Prostate gland (tissue), 2 donors: ENCODE data around the gene PSMD3. TPM values are rescaled to one million over a fixed set of nuclear protein-coding genes. Genes with fewer than 3 reads are reported as not detected.

Experiments used
- DNase-seq: peaks from one replicate; pipeline ENCODE4 v3.0.0-alpha.2; 2019; ENCODE audit warnings: low spot score
- H3K27ac ChIP-seq, 2 donors: fragments of 200-600 bp; sonication (generic); 2 replicates each; pipeline ENCODE4 v1.5.1; 2017 to 2019
- H3K27me3 ChIP-seq: fragments of 200-600 bp; sonication (generic); replicated peaks from 2 replicates; pipeline ENCODE4 v1.5.1; 2019; ENCODE audit not compliant: insufficient read depth
- H3K36me3 ChIP-seq, 2 donors: fragments of 200-600 bp; sonication (generic); 1 replicate in 1 of 2; 2 replicates in 1 of 2; pipeline versions ENCODE4 v1.5.1 to v1.8.1; 2017 to 2019
- H3K4me1 ChIP-seq: fragments of 200-600 bp; sonication (generic); replicated peaks from 2 replicates; pipeline ENCODE4 v1.5.1; 2019
- H3K4me3 ChIP-seq, 2 donors: fragments of 200-600 bp; sonication (generic); 2 replicates each; pipeline ENCODE4 v1.5.1; 2017 to 2019
- H3K9me3 ChIP-seq: fragments of 200-600 bp; sonication (generic); 2 replicates; pipeline ENCODE4 v1.5.1; 2017
- POLR2A ChIP-seq: fragments of 450-650 bp; IDR thresholded peaks from one replicate; pipeline ENCODE4 v1.6.1; 2016; ENCODE audit warnings: antibody characterized with exemption, mild to moderate bottlenecking
- POLR2AphosphoS5 ChIP-seq: sonication (generic); formaldehyde crosslinking; IDR thresholded peaks from one replicate; pipeline ENCODE4 v1.6.1; 2017; ENCODE audit warnings: antibody characterized with exemption
- WGBS: methylation state at CpG from one replicate; pipeline ENCODE4 v1.1.5; 2018; 5-methylcytosine and 5-hydroxymethylcytosine counted together
- intact Hi-C: fragments of 100-400 bp; cut with DNase I; formaldehyde crosslinking; loops from one replicate; pipeline ENCODE4 v1.14.2; 2022
- total RNA-seq, 2 donors: library from RNA; depleted of rRNA; stranded (reverse); fragments of >200 nt; gene quantifications; one replicate each; pipeline ENCODE4 v1.1.0, GENCODE V29; 2016
- TF ChIP-seq, protein P1 (sequence below), 4 experiments: fragments of 200-600 bp in 2 of 4; fragments of 450-650 bp in 2 of 4; sonication (generic) in 2 of 4; IDR thresholded peaks; 1 replicate in 3 of 4; 2 replicates in 1 of 4; pipeline ENCODE4 v1.5.1; 2016 to 2019; ENCODE audit warnings: antibody characterized with exemption in 4 of 4, mild to moderate bottlenecking in 2 of 4, moderate library complexity in 2 of 4

The PSMD3 gene
- total RNA-seq, 2 donors from 2014 or later, result 96.4 to 116 TPM

DNA sequence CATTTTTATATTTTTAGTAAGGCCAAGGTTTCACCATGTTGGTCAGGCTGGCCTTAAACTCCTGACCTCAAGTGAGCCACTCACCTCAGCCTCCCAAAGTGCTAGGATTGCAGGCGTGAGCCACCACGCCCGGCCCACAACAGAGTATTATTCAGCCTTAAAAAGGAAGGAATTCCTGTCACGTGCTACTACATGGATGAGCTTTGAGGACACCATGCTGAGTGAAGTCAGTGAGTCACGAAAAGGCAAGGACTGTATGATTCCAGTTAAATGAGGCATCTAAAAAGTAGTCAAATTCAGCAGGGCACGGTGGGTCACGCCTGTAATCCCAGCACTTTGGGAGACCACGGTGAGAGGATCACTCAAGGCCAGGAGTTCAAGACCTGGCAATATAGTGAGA, 44.3 kb downstream of the PSMD3 start:
- Histone ChIP-seq H3K27ac (no peak overlapping the region), H3K4me3 (no peak overlapping the region), H3K4me1 (peaks cover 20% of the 10 kb centered on the region), H3K36me3 (peaks cover 5 to 6% of the 10 kb centered on the region in 2 donors), H3K9me3 (no peaks in the 10 kb centered on the region), H3K27me3 (no peaks in the 10 kb centered on the region)
- DNase-seq, result no peak
- intact Hi-C loops, result loop anchor here (5.0 kb wide), 2 partner anchors 52 to 152 kb away; partner anchors contain the start of gene RAPGEFL1
- WGBS, result 92% methylated on average over 8 of the region's 8 CpGs
- TF ChIP-seq POLR2AphosphoS5, result no peak
- TF ChIP-seq, protein P1, sequence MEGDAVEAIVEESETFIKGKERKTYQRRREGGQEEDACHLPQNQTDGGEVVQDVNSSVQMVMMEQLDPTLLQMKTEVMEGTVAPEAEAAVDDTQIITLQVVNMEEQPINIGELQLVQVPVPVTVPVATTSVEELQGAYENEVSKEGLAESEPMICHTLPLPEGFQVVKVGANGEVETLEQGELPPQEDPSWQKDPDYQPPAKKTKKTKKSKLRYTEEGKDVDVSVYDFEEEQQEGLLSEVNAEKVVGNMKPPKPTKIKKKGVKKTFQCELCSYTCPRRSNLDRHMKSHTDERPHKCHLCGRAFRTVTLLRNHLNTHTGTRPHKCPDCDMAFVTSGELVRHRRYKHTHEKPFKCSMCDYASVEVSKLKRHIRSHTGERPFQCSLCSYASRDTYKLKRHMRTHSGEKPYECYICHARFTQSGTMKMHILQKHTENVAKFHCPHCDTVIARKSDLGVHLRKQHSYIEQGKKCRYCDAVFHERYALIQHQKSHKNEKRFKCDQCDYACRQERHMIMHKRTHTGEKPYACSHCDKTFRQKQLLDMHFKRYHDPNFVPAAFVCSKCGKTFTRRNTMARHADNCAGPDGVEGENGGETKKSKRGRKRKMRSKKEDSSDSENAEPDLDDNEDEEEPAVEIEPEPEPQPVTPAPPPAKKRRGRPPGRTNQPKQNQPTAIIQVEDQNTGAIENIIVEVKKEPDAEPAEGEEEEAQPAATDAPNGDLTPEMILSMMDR (IDR thresholded peaks at IDR 0.05), result no peak
- TF ChIP-seq POLR2A, result no peak

DNA sequence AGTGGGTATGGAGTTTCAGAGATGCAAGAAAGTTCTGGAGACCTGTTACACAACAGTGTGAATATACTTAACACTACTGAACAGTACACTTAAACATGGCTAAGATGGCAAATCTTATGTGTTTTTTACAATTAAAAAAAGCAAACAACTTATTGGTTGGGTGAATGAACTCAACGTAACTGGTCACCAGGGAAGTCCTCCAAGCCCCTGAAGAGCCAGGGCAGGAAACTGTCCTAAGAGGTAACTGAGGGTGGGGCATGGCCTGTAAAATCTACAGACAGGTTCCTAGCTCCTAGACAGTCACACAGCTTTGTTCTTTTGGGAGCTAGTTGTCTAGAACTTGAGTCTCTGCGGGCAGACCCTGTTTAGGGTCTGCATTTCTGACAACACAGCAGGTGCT, 45.0 kb downstream of the PSMD3 start:
- DNase-seq, result no peak
- Histone ChIP-seq H3K27ac (peak overlapping the region; percentile 5 to 52), H3K4me3 (no peak overlapping the region), H3K9me3 (no peaks in the 10 kb centered on the region), H3K4me1 (peaks cover 20% of the 10 kb centered on the region), H3K36me3 (peaks cover under 1 to 5% of the 10 kb centered on the region in 2 donors), H3K27me3 (no peaks in the 10 kb centered on the region)
- intact Hi-C loops, result loop anchor here (5.0 kb wide), 2 partner anchors 52 to 152 kb away; partner anchors contain the start of gene RAPGEFL1
- TF ChIP-seq POLR2A (no peak), POLR2AphosphoS5 (no peak)
- TF ChIP-seq, protein P1 (IDR thresholded peaks at IDR 0.05), result no peak
- WGBS, result 32% methylated on average over 2 of the region's 2 CpGs

- Histone ChIP-seq H3K4me1 (peaks cover 20% of the 10 kb centered on the region), H3K27me3 (no peaks in the 10 kb centered on the region), H3K27ac (peak overlapping the region; percentile 5 to 52), H3K4me3 (no peak overlapping the region), H3K9me3 (no peaks in the 10 kb centered on the region), H3K36me3 (peaks cover 5 to 7% of the 10 kb centered on the region in 2 donors)
- peak; percentile 62 for DNase-seq
- TF ChIP-seq POLR2AphosphoS5, result peak; percentile 22
- no peak for TF ChIP-seq POLR2A
- intact Hi-C loops, result loop anchor here (5.0 kb wide), 2 partner anchors 51 to 151 kb away; partner anchors contain the start of gene RAPGEFL1
- WGBS, result 41% methylated on average over 22 of the region's 22 CpGs
Measured at GRCh38 chr17:40025991-40026815, 45.6 kb downstream of the PSMD3 start.

- no peaks in the 10 kb centered on the region for H3K27me3 ChIP-seq
- peaks cover 20% of the 10 kb centered on the region for H3K4me1 ChIP-seq
- H3K9me3 ChIP-seq, result no peaks in the 10 kb centered on the region
- intact Hi-C loops, result loop anchor here (5.0 kb wide), 2 partner anchors 50 to 150 kb away; partner anchors contain the start of gene RAPGEFL1
- H3K4me3 ChIP-seq, result no peak overlapping the region
- peaks cover 5 to 11% of the 10 kb centered on the region in 2 donors for H3K36me3 ChIP-seq
- peak overlapping the region; percentile 5 to 52 for H3K27ac ChIP-seq
- TF ChIP-seq POLR2AphosphoS5, result peak; percentile 55
- TF ChIP-seq, protein P1 (IDR thresholded peaks at IDR 0.05), result peak; percentile 89 to 93 (median 91)
- no peak for TF ChIP-seq POLR2A
- WGBS, result 28% methylated on average over 32 of the region's 33 CpGs
- peak; percentile 82 for DNase-seq
Measured at GRCh38 chr17:40026816-40027613, 46.4 kb downstream of the PSMD3 start.

GRCh38 chr17:40027614-40028012, 47.0 kb downstream of the PSMD3 start:
- intact Hi-C loops, result loop anchor here (5.0 kb wide), 2 partner anchors 50 to 150 kb away; partner anchors contain the start of gene RAPGEFL1
- Histone ChIP-seq H3K4me3 (no peak overlapping the region), H3K36me3 (peaks cover 5 to 12% of the 10 kb centered on the region in 2 donors), H3K9me3 (no peaks in the 10 kb centered on the region), H3K27me3 (no peaks in the 10 kb centered on the region), H3K4me1 (peaks cover 20% of the 10 kb centered on the region), H3K27ac (no peak overlapping the region)
- TF ChIP-seq, protein P1 (IDR thresholded peaks at IDR 0.05), result no peak
- TF ChIP-seq POLR2AphosphoS5, result no peak
- no peak for TF ChIP-seq POLR2A
- DNase-seq, result no peak
- WGBS, result 78% methylated on average over 5 of the region's 5 CpGs
